SH-SY5Y (cell line): Measurements from ENCODE around the gene AGAP1.

ENCODE experiments used
- GATA2 ChIP-seq: IDR thresholded peaks from 2 replicates; pipeline ENCODE4 v1.6.1; 2011; ENCODE audit warnings: mild to moderate bottlenecking, low read depth, low read length
- GATA3 ChIP-seq: IDR thresholded peaks from 2 replicates; pipeline ENCODE4 v1.6.1; 2011; ENCODE audit warnings: low read depth, mild to moderate bottlenecking, low read length, moderate library complexity

- TF ChIP-seq GATA3 (no peak), GATA2 (no peak)
These were observed 349.9 kb downstream of the AGAP1 start for GRCh38 chr2:235843591-235844395.
